HPDE6-E6E7 (cell line): ENCODE data around the gene FOXRED1.
"Not testable (repeated sequence)": the region's sequence is repeated elsewhere in the genome, so short reads cannot be mapped to it uniquely, and the experiment has no call there.

ENCODE experiments used
- DNase-seq: peaks from one replicate; pipeline ENCODE4 v3.0.0; 2011; ENCODE audit warnings: missing footprints; ENCODE audit errors: extremely low spot score

FOXRED1 gene

DNA sequence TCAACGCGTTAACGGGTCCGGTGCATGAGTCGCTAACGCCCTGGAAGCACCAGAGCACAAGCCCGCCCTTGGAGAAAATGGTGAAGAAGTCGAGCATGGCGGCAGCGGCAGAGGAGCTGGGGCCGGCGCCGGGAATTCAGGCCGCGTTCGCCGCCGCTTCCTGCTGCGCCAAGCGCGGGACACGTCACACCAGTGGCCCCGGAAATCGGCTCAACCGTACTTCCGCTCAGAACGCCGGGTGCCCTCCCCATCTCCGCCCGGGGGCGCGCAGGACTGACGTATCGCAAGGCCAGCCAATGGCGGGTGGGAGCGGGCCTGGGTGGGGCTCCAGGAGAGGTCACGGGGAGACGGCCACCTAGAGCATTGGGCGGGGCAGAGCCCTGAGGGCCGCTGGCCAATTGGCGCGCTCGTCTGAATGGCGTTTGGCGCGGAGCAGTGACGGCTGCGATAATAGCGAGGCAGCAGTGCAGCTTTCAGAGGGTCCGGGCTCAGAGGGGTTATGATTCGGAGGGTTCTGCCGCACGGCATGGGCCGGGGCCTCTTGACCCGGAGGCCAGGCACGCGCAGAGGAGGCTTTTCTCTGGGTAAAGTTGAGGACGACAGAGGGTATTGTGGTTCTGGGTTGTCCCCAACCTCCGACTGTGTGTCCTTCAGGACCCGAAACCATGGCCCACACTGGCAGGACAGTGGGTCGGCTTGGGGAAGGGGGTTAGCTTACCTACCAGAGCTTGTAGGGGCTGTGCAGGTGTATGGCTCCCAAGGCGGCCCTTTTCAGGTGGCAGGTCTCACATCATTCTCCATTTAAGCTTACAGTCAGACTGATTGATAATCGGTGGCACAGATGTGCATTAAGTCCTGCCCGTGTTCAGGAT, at the start of gene FOXRED1, which contains the start of gene SRPRA:
FOXRED1 (plus strand) TSS at position 447 of the 872 bp plus-strand sequence; CDS start at position 500, 53 bp downstream.
SRPRA (minus strand) TSS at position 188 of the 872 bp plus-strand sequence; CDS start at position 97, 91 bp downstream.
- peak; percentile 100 for DNase-seq

DNA sequence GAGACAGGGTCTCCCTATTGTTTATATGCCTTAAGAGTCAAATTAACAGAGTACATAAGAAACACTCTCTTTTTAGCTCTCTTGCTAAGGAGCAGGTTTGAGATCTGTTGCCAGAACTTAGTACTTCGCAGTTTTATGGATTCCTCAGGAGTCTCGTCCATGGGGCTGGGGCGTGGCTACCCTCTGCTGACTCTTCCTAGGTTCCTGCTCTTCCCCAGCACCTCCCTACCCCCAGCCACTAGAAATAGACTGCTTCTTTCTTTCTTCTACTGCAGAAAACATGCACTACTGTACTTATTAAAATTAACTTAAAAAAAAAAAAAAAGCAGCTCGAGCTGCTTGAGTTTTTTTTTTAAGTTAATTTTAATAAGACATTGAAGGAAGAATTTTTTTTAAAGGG, 49.4 kb upstream of the FOXRED1 start:
- DNase-seq, result no peak

- DNase-seq, result no peak
Measured at GRCh38 chr11:126224647-126225294, 44.2 kb upstream of the FOXRED1 start.

- no peak for DNase-seq
Measured at GRCh38 chr11:126225295-126225665, 43.7 kb upstream of the FOXRED1 start.

- DNase-seq, result no peak
Measured at GRCh38 chr11:126226334-126227084, 42.4 kb upstream of the FOXRED1 start.

GRCh38 chr11:126229858-126230540, 39.0 kb upstream of the FOXRED1 start:
- no peak for DNase-seq

GRCh38 chr11:126231725-126232459, 37.1 kb upstream of the FOXRED1 start:
- DNase-seq, result no peak

GRCh38 chr11:126232683-126233082, 36.3 kb upstream of the FOXRED1 start:
- DNase-seq, result no peak

- DNase-seq, result no peak
Measured at GRCh38 chr11:126233391-126233790, 35.6 kb upstream of the FOXRED1 start.

DNA sequence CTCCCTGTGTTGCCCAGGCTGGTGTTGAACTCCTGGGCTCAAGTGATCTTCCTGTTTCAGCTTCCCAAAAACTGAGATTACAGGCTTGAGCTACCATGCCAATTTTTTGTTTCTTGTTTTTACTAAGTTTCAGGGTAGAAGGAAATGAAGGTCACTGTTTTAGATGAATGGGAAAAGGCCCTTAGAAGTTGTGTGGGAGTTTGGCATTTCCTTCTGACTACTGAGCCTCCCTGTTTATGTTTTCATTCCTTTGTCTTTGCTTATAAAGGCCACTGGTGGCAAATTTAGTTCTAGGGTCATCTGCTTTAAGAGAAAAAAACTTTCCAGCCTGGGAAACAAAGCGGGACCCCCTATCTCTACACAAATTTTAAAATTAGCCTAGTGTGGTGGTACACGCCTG, 22.3 kb upstream of the FOXRED1 start:
- no peak for DNase-seq

DNA sequence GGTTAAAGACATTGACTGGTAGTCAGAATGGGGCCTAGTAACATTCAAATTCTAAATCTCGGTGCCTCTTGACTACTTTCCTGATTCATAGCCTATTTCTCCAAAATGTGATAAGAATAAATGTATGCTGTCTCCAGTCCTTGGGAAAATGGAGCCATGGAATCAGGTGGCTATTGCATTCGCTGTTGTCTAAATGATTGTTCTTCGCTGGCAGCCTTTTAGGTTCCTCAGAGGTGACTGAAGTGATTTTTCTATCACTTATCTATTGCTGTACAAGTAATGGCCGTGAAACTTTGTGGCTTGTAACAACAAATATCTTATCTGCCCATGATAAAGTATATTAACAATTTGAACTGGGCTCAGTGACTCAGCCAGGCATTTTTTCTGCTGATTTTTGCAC, 15.7 kb upstream of the FOXRED1 start:
- no peak for DNase-seq

DNA sequence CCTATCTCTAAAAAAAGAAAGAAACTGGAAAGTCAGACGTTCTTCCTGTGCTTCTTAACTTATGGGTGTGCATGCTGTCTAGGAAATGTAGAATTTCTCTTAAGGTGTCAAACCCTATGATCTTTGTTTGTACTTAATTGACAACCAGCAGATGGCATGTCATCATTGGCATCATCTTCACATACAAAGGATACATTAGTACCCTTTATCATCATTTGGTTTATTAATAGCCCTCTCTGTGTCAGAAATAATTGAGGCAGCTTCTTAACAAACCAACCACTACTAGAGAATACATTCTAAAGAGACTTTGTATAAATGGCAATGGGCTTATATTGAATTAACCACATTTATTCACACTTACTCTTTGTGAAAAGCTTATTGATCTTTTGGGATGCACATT, 14.1 kb upstream of the FOXRED1 start:
- no peak for DNase-seq

GRCh38 chr11:126255507-126255906, 13.4 kb upstream of the FOXRED1 start:
- not testable (repeated sequence) for DNase-seq

GRCh38 chr11:126256216-126256615, 12.7 kb upstream of the FOXRED1 start:
- no peak for DNase-seq

DNA sequence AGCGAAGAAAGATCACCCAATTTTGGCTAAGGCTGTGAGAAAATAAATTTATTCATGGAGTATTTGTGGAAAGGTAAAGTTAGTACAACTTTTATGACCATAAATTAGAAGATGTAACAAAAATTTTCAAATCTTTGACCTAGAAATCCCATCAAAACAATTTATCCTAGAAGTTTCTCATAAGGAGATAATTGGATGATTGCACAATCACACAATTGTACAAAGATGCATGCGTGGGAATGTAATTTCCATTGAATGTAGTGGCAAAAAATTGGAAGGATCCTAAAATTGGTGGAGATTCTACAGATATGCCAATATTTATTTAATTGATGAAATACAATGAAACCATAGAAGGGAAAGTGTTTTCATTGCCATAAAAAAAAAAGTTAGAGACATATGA, 11.8 kb upstream of the FOXRED1 start:
- DNase-seq, result no peak

DNA sequence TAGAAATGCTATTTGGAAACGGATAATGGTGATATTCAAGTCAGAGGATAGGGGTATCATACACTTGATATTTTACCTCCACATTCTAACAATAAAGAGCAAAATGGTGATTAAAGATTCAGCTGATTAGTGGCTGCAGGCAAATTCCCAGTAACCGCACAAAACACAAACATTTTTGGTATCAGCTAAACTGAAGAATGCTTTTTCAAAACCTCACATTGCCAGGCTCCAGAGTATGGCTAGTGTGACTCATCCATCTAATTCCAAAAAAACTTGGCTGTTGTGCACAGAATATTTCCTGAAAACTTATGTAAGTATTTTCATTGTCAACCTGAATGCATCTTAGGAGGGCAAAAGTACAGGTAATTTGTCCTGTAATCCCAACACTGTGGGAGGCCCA, 11.2 kb upstream of the FOXRED1 start:
- no peak for DNase-seq

DNA sequence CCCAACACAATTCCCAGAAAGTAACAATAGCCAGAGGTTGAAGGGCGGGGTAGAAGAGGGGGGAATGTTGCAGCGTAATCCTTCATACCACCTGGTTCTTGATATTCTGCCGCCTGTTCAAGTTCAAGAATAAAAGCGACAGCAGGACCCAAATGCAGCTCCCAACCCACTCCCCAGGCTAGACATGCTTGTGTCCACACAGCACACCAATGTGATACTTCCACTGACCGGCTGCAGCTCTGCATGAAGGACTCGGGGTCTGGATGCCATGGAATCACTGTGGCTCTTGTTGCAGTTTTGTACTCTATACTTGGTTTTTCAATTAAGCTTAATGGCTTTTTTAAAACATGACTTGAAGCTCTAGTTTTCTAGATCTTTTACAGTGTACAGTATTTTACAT, 6.7 kb upstream of the FOXRED1 start:
- DNase-seq, result no peak

GRCh38 chr11:126263489-126263888, 5.5 kb upstream of the FOXRED1 start:
- no peak for DNase-seq

- no peak for DNase-seq
Measured at GRCh38 chr11:126265811-126266210, 3.1 kb upstream of the FOXRED1 start.

- DNase-seq, result no peak
Measured at GRCh38 chr11:126267650-126268049, 1.3 kb upstream of the FOXRED1 start.

DNA sequence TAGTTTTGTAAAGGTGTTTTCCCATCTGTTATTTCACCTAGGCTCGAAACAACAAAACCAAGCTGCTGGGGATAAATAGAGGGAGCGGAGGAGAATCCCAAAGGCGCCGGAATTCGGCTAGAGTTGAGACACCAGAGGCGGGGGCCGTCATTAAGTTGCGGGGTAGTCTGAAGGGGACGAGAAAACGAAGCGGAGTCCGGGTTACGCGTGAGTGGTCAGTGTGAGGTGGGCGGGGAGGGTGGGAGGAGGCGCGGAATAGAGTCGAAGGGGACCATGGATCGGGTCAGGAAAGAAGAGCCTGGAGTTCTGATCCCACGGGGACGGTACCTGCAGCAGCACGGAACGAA, 620 bp upstream of the FOXRED1 start:
- DNase-seq, result peak; percentile 39
